ENCODE data around the gene ZNF33A.

- TF ChIP-seq CTCF (conservative IDR thresholded peaks at IDR 0.05; ENCODE audit: low read depth, low read length): no peak
- no peak for TF ChIP-seq EZH2 (IDR thresholded peaks at IDR 0.05; ENCODE audit: low read length, unreplicated experiment)
- TF ChIP-seq EZH2phosphoT487 (IDR thresholded peaks at IDR 0.05; ENCODE audit: borderline replicate concordance, low read length): no peak
Measured at GRCh38 chr10:38093816-38094157, 83.3 kb downstream of the ZNF33A start.
